K562 (cell line): ENCODE data around the gene STPG4. TPM values are rescaled to one million over a fixed set of nuclear protein-coding genes. Genes with fewer than 3 reads are reported as not detected.
A peak's percentile ranks its signal among the peaks of the same experiment; 100 is the strongest.

Experiments
- ATAC-seq: fragments of 200-7000 bp; cut with Tn5 transposase; 3 replicates; pipeline ENCODE4 v1.9.1; 2020; ENCODE audit warnings: moderate library complexity
- BruUV-seq: library from RNA; stranded (reverse); fragments of 400-500 nt; replicated peaks from 2 replicates; lab custom pipeline; 2021; lab: Mats Ljungman, UMichigan
- CTCF ChIA-PET: fragments of 300-600 bp; formaldehyde crosslinking; extraction: SDS; loops from one replicate; lab custom pipeline; 2021; ENCODE audit warnings: low intra/inter-chr PET ratio; lab: Yijun Ruan, JAX
- POLR2A ChIA-PET: fragments of 300-600, 350-650 bp; sonication (Branson Sonifier 250); formaldehyde crosslinking; extraction: SDS; loops from one replicate; lab custom pipeline; 2021; ENCODE audit warnings: antibody characterized with exemption, inconsistent platforms; lab: Yijun Ruan, JAX
- DNase-seq, 4 experiments: peaks; one replicate each; pipeline versions ENCODE4 v3.0.0 to v3.0.0-alpha.2; 2011 to 2018; ENCODE audit warnings: low spot score in 3 of 4, mixed read lengths in 3 of 4; ENCODE audit errors: extremely low read depth in 1 of 4
- FAIRE-seq: peaks from 2 replicates; lab custom pipeline; 2011; peaks lifted over from hg19 to GRCh38; lab: Jason Lieb, UNC
- H2AFZ ChIP-seq: 2 replicates; pipeline ENCODE4 v1.6.0; 2011; ENCODE audit warnings: low read depth, low read length, control low read depth, inconsistent platforms
- H3K27ac ChIP-seq: fragments of 200-600 bp; 3 replicates; pipeline ENCODE4 v1.8.0; 2011; ENCODE audit warnings: low read depth, mild to moderate bottlenecking, control low read depth, inconsistent platforms, low read length, moderate library complexity, mixed read lengths; ENCODE audit errors: extremely low read depth
- H3K27me3 ChIP-seq, 2 experiments: fragments of 300-600 bp in 1 of 2; 2 replicates in 1 of 2; 3 replicates in 1 of 2; pipeline versions ENCODE4 v1.6.0 to v1.8.0; 2011; ENCODE audit warnings: inconsistent platforms in 2 of 2, low read length in 2 of 2, mild to moderate bottlenecking in 1 of 2, mixed read lengths in 1 of 2, moderate library complexity in 1 of 2; ENCODE audit not compliant: control insufficient read depth in 2 of 2, insufficient read depth in 2 of 2
- H3K36me3 ChIP-seq: fragments of 300-600 bp; 3 replicates; pipeline ENCODE4 v1.8.0; 2011; ENCODE audit warnings: mild to moderate bottlenecking, low read length, inconsistent platforms; ENCODE audit not compliant: control insufficient read depth, insufficient read depth
- H3K4me1 ChIP-seq, 2 experiments: fragments of 200-600 bp in 1 of 2; replicated peaks in 1 of 2; 2 replicates in 1 of 2; 3 replicates in 1 of 2; pipeline versions ENCODE4 v1.5.1 to v1.8.0; 2011; ENCODE audit warnings: inconsistent platforms in 2 of 2, low read length in 2 of 2, mild to moderate bottlenecking in 1 of 2, mixed read lengths in 1 of 2, moderate library complexity in 1 of 2; ENCODE audit not compliant: control insufficient read depth in 2 of 2, insufficient read depth in 2 of 2
- H3K4me2 ChIP-seq: 2 replicates; pipeline ENCODE4 v1.6.1; 2011; ENCODE audit warnings: low read length, control low read depth, inconsistent platforms, mixed read lengths; ENCODE audit not compliant: insufficient read depth
- H3K4me3 ChIP-seq: fragments of 200-600 bp; sonication (generic), shearing (Covaris generic); 2 replicates; pipeline ENCODE4 v1.5.1; 2016; ENCODE audit warnings: control low read depth, inconsistent platforms
- H3K79me2 ChIP-seq: fragments of 200-600 bp; 3 replicates; pipeline ENCODE4 v1.8.0; 2011; ENCODE audit warnings: low read length, inconsistent platforms; ENCODE audit not compliant: control insufficient read depth, insufficient read depth
- H3K9ac ChIP-seq, 2 experiments: 2 replicates each; pipeline versions ENCODE4 v1.6.0 to v1.6.1; 2011; ENCODE audit warnings: low read depth in 2 of 2, low read length in 2 of 2, control low read depth in 1 of 2, inconsistent platforms in 1 of 2, mild to moderate bottlenecking in 1 of 2, mixed read lengths in 1 of 2; ENCODE audit not compliant: insufficient read depth in 1 of 2
- H3K9me1 ChIP-seq: one replicate; pipeline ENCODE4 v1.6.0; 2011; ENCODE audit warnings: inconsistent platforms, mild to moderate bottlenecking, low read length, moderate library complexity; ENCODE audit not compliant: control insufficient read depth, insufficient read depth
- H3K9me3 ChIP-seq: replicated peaks from 2 replicates; pipeline ENCODE4 v1.5.1; 2011; ENCODE audit warnings: low read depth, low read length, inconsistent platforms; ENCODE audit not compliant: control insufficient read depth, insufficient read depth
- H4K20me1 ChIP-seq: replicated peaks from 2 replicates; pipeline ENCODE4 v1.6.1; 2011; ENCODE audit warnings: low read length, inconsistent platforms, mixed read lengths; ENCODE audit not compliant: control insufficient read depth, insufficient read depth
- BMI1 ChIP-seq: fragments of 150-350 bp; IDR thresholded peaks from 2 replicates; pipeline ENCODE4 v1.6.1; 2014; ENCODE audit warnings: low read length
- CREB1 ChIP-seq, 2 experiments: sonication (generic) in 1 of 2; formaldehyde crosslinking in 1 of 2; IDR thresholded peaks; 2 replicates each; pipeline versions ENCODE4 v1.6.1 to v1.8.0; 2012 to 2022; ENCODE audit warnings: inconsistent platforms in 1 of 2, mild to moderate bottlenecking in 1 of 2, missing genetic modification reagents in 1 of 2, moderate library complexity in 1 of 2
- ESRRB ChIP-seq: fragments of 250-450 bp; sonication (Bioruptor Pico); IDR thresholded peaks from 2 replicates; pipeline ENCODE4 v1.5.0; 2020; ENCODE audit warnings: mild to moderate bottlenecking, moderate library complexity, borderline replicate concordance
- ETS2 ChIP-seq: IDR thresholded peaks from 2 replicates; pipeline ENCODE4 v1.6.1; 2016; ENCODE audit warnings: borderline replicate concordance, missing genetic modification characterization, mild to moderate bottlenecking, moderate library complexity, missing compliant biosample characterization; ENCODE audit not compliant: poor library complexity, severe bottlenecking
- FOXM1 ChIP-seq, 2 experiments: fragments of 450-650 bp in 1 of 2; sonication (generic) in 1 of 2; formaldehyde crosslinking in 1 of 2; IDR thresholded peaks; 2 replicates each; pipeline versions ENCODE4 v1.6.1 to v1.9.0; 2017 to 2022; ENCODE audit warnings: low read depth in 2 of 2, mild to moderate bottlenecking in 2 of 2, missing genetic modification reagents in 1 of 2, moderate library complexity in 1 of 2
- NR4A1 ChIP-seq, 2 experiments: fragments of 250-450 bp in 1 of 2; fragments of 450-650 bp in 1 of 2; sonication (Bioruptor Pico) in 1 of 2; IDR thresholded peaks; 2 replicates each; pipeline versions ENCODE4 v1.4.0 to v1.6.1; 2016 to 2020; ENCODE audit warnings: mild to moderate bottlenecking in 2 of 2, missing compliant biosample characterization in 1 of 2, missing genetic modification characterization in 1 of 2, moderate library complexity in 1 of 2
- PTBP1 ChIP-seq: fragments of 200-400 bp; formaldehyde crosslinking; IDR thresholded peaks from 2 replicates; pipeline ENCODE4 v1.6.1; 2017; ENCODE audit warnings: low read depth, low read length
- RBFOX2 ChIP-seq: fragments of 200-400 bp; formaldehyde crosslinking; IDR thresholded peaks from 2 replicates; pipeline ENCODE4 v1.6.1; 2017; ENCODE audit warnings: low read depth, mild to moderate bottlenecking, low read length, moderate library complexity
- TEAD2 ChIP-seq: fragments of 450-650 bp; IDR thresholded peaks from 2 replicates; pipeline ENCODE4 v1.6.1; 2016; ENCODE audit warnings: missing genetic modification characterization, control low read depth, missing compliant biosample characterization
- ZBTB9 ChIP-seq: fragments of 450-650 bp; formaldehyde crosslinking; IDR thresholded peaks from 2 replicates; pipeline ENCODE4 v1.4.0; 2020; ENCODE audit warnings: mild to moderate bottlenecking, moderate library complexity
- ZFP91 ChIP-seq: sonication (generic); formaldehyde crosslinking; IDR thresholded peaks from 2 replicates; pipeline ENCODE4 v1.8.0; 2022; ENCODE audit warnings: mild to moderate bottlenecking, missing genetic modification reagents
- ZNF146 ChIP-seq: IDR thresholded peaks from one replicate; pipeline ENCODE4 v1.6.1; 2018; ENCODE audit warnings: missing compliant biosample characterization; ENCODE audit not compliant: unreplicated experiment
- ZNF184 ChIP-seq: sonication (generic); formaldehyde crosslinking; IDR thresholded peaks from 2 replicates; pipeline ENCODE4 v1.5.0; 2020; ENCODE audit warnings: missing genetic modification reagents
- whole genome bisulfite sequencing: fragments of 100-300 bp; shearing (Covaris generic); methylation state at CpG from one replicate; pipeline ENCODE4 v1.1.6; 2016; ENCODE audit warnings: low coverage, mixed read lengths; ENCODE audit not compliant: insufficient coverage; ENCODE audit errors: missing lambda C conversion rate; 5-methylcytosine and 5-hydroxymethylcytosine counted together
- in situ Hi-C: fragments of 300-500 bp; cut with MboI; formaldehyde crosslinking; loops from 4 replicates; pipeline ENCODE4 v1.15.0; 2018; ENCODE audit warnings: inconsistent platforms, mixed read lengths
- intact Hi-C: fragments of 100-400 bp; cut with micrococcal nuclease; formaldehyde crosslinking; loops from 2 replicates; pipeline ENCODE4 v1.14.2; 2022
- polyA plus RNA-seq, 8 experiments: library from polyadenylated mRNA; depleted of rRNA in 4 of 8; stranded (reverse) in 5 of 8; unstranded in 3 of 8; fragments of >200 nt; fragmentation: Nextera tagmentation in 2 of 8; fragmentation: Illumina TruSeq in 1 of 8; extraction: Ambion mirVana in 2 of 8; extraction: Trizol in 1 of 8; gene quantifications; 2 replicates each; pipeline versions ENCODE4 v1.2.1 to v1.2.3, GENCODE V29; 2011 to 2014; ENCODE audit warnings: inconsistent platforms in 1 of 8, missing spikeins in 1 of 8
- total RNA-seq, 7 experiments: library from RNA; depleted of rRNA in 6 of 7; stranded (reverse); fragments of >200 nt in 6 of 7; fragmentation: Illumina TruSeq in 2 of 7; extraction: Trizol in 2 of 7; gene quantifications; 2 replicates each; pipeline versions ENCODE4 v1.2.1 to v1.2.3, GENCODE V29; 2011 to 2021; ENCODE audit warnings: low replicate concordance in 1 of 7

The STPG4 gene
- total and polyA plus RNA-seq, 9 of the 15 experiments (the other 6 are each of a cell fraction or from before 2014, with no cell fraction given), result 0.10 to 0.68 (median 0.22) TPM; not detected in 6

GRCh38 chr2:47161475-47161874 is 6.4 kb upstream of the STPG4 start:
- Histone ChIP-seq H3K4me1 (no peaks in the 10 kb centered on the region; a peak in 1 of 5 replicates), H3K27me3 (no peaks in the 10 kb centered on the region), H3K9me3 (no peaks in the 10 kb centered on the region), H3K9ac (no peak overlapping the region), H4K20me1 (peaks cover 26% of the 10 kb centered on the region), H3K4me3 (no peak overlapping the region), H3K27ac (no peak overlapping the region), H3K9me1 (no peaks in the 10 kb centered on the region), H3K36me3 (peaks cover 69% of the 10 kb centered on the region), H3K4me2 (no peak overlapping the region), H2AFZ (no peak overlapping the region), H3K79me2 (peaks cover 34% of the 10 kb centered on the region)
- CTCF ChIA-PET, result no interaction called here
- in situ Hi-C loops, result no loop called here
- intact Hi-C loops, result no loop called here
- POLR2A ChIA-PET, result no interaction called here
- 92% methylated on average over 3 of the region's 3 CpGs for WGBS
- BruUV-seq, result no TSS peak
- no peak for DNase-seq
- FAIRE-seq, result no peak
- no peak for ATAC-seq
- 0 out of 2 replicates have a peak, but pooled peaks have one; percentile 12 for TF ChIP-seq RBFOX2
- no peak for TF ChIP-seq PTBP1

GRCh38 chr2:47160660-47161059 is 5.6 kb upstream of the STPG4 start:
- H2AFZ ChIP-seq, result no peak overlapping the region
- 100% methylated on average over 1 of the region's 1 CpG for WGBS
- H3K27me3 ChIP-seq, result no peaks in the 10 kb centered on the region
- H3K4me3 ChIP-seq, result no peak overlapping the region
- no peaks in the 10 kb centered on the region for H3K9me3 ChIP-seq
- intact Hi-C loops (no loop called here), in situ Hi-C loops (no loop called here)
- ChIA-PET CTCF (no interaction called here), POLR2A (no interaction called here)
- DNase-seq (no peak), FAIRE-seq (no peak), ATAC-seq (no peak)
- no peaks in the 10 kb centered on the region for H3K9me1 ChIP-seq
- H3K79me2 ChIP-seq, result peaks cover 25% of the 10 kb centered on the region
- peaks cover 20% of the 10 kb centered on the region for H4K20me1 ChIP-seq
- no TSS peak for BruUV-seq
- no peak overlapping the region for H3K27ac ChIP-seq
- H3K9ac ChIP-seq, result no peak overlapping the region
- peaks cover 61% of the 10 kb centered on the region for H3K36me3 ChIP-seq
- H3K4me2 ChIP-seq, result no peak overlapping the region
- H3K4me1 ChIP-seq, result no peaks in the 10 kb centered on the region; a peak in 1 of 5 replicates
- TF ChIP-seq ESRRB (CRISPR knock-in tag) (no peak), BMI1 (no peak), FOXM1 (IDR thresholded peaks at IDR 0.05; ENCODE audit: low read depth) (no peak), FOXM1 (CRISPR knock-in tag; IDR thresholded peaks at IDR 0.05; ENCODE audit: low read depth) (no peak), TEAD2 (tag) (no peak), NR4A1 (CRISPR knock-in tag; IDR thresholded peaks at IDR 0.05) (no peak), NR4A1 (tag; IDR thresholded peaks at IDR 0.05) (no peak), ZBTB9 (CRISPR knock-in tag) (no peak), CREB1 (IDR thresholded peaks at IDR 0.05) (no peak), CREB1 (CRISPR knock-in tag; IDR thresholded peaks at IDR 0.05) (no peak), ETS2 (tag) (no peak), ZFP91 (CRISPR knock-in tag) (no peak), ZNF146 (CRISPR knock-in tag) (no peak), ZNF184 (CRISPR knock-in tag) (no peak)
